Astrocyte of the cerebellum (primary cell): ENCODE measurements around the gene UAP1.

Experiments
- DNase-seq: peaks from one replicate; pipeline ENCODE4 v3.0.0-alpha.2; 2011; ENCODE audit warnings: low read depth
- H3K4me3 ChIP-seq: 2 replicates; pipeline ENCODE4 v1.5.1; 2011; ENCODE audit warnings: mild to moderate bottlenecking, low read depth, low read length, moderate library complexity
- in situ Hi-C: cut with HindIII; loops from 2 replicates; pipeline ENCODE4 v1.10.0; 2017; ENCODE audit warnings: low sequenced_read_pairs
- TF ChIP-seq, protein P1 (sequence below): IDR thresholded peaks from 2 replicates; pipeline ENCODE4 v1.5.1; 2012; ENCODE audit warnings: low read length, low read depth, moderate library complexity, mild to moderate bottlenecking; ENCODE audit errors: missing control alignments

The UAP1 gene

DNA sequence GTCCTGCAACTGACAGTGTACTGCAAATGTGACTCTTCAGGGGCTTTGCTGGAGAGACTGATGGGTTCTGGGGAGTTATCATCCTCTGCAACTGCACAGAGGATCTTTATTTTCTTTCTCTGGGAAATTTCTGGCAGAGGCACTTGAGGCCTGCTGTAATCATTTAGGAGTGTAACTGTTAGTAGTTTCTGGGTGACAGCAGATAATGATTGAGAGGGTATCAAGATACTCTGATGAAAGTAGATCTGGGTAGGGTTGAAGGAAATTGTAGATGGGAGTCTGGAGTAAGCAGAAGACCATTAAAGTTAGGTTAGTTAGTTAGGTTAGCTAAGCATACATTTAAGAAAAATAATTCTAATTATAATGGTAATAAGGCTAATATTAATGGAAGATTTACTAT is 59.7 kb downstream of the UAP1 start:
- in situ Hi-C loops, result no loop called here
- no peak for DNase-seq
- no peak overlapping the region for H3K4me3 ChIP-seq
- TF ChIP-seq, protein P1, sequence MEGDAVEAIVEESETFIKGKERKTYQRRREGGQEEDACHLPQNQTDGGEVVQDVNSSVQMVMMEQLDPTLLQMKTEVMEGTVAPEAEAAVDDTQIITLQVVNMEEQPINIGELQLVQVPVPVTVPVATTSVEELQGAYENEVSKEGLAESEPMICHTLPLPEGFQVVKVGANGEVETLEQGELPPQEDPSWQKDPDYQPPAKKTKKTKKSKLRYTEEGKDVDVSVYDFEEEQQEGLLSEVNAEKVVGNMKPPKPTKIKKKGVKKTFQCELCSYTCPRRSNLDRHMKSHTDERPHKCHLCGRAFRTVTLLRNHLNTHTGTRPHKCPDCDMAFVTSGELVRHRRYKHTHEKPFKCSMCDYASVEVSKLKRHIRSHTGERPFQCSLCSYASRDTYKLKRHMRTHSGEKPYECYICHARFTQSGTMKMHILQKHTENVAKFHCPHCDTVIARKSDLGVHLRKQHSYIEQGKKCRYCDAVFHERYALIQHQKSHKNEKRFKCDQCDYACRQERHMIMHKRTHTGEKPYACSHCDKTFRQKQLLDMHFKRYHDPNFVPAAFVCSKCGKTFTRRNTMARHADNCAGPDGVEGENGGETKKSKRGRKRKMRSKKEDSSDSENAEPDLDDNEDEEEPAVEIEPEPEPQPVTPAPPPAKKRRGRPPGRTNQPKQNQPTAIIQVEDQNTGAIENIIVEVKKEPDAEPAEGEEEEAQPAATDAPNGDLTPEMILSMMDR, result no peak

DNA sequence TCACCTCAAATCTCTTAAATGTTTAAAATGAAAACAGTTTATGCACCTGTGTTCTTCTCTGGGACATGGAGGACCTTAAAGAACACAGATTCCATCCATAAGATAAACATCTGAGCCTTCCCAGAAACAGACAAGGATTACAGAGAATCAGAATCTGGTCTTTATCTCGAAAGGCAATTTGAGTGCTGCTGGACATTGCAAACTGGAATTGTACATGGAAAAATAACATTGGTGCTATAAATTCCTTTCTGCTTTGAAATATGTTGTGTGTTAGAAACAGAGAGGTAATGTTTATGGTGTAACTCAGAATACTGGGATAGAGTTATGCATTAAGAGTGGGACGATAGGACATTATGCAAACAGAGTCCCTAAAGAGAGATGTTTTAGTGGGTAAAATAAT is 64.2 kb downstream of the UAP1 start:
- no peak for DNase-seq
- H3K4me3 ChIP-seq, result no peak overlapping the region
- TF ChIP-seq, protein P1, result no peak
- in situ Hi-C loops, result no loop called here

- no peak for DNase-seq
- no peak overlapping the region for H3K4me3 ChIP-seq
- in situ Hi-C loops, result no loop called here
- TF ChIP-seq, protein P1, result no peak
Measured at GRCh38 chr1:162626094-162626493, 64.6 kb downstream of the UAP1 start.

DNA sequence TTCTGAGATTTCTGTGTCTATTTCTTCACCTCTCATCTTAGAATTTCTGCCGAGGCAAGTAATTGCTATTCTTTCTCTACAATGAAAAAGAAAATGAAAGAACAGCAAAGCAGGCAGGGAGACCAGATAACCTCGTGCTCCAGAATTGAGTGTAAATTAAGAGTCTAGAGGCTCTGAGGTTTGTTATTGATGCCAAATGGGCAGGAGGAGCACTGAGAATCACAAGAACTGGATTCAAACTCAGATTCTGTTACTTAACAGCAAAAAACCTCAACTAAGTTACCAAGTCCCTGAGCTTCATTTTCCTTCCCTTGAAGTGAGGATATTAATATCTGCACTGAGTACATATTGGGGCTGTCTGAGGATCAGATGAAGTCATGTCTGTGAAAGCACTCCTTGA is 65.2 kb downstream of the UAP1 start:
- H3K4me3 ChIP-seq, result no peak overlapping the region
- in situ Hi-C loops, result no loop called here
- TF ChIP-seq, protein P1, result no peak
- no peak for DNase-seq

DNA sequence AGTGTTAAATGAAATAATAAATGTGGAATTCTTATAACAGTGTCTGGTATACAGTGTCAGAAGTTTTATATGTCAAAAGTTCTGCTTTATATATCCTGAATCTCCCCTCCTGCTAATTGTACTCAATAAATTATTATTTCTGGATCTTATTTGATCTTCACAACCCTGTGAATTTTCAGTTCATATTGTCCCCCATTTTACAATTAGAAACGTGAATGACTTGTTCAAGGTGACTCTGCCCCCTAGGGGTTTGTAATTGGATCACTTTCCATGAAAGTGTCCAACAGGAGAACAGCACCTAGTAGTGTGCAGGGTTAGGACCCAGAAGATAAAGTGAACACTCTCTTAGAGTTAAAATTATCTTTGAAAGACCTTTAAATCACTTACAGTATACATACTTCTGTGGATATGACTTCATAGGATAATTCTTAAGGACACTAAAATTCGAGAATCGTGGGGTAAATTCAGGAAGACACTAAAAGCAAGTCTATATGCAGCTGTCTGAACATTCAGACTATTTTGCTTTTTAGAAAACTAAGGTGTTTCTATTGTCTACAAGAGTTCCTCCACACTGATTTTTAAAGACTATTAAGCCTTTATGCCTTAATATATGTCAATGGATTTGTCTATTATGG is 66.3 kb downstream of the UAP1 start:
- H3K4me3 ChIP-seq, result no peak overlapping the region
- in situ Hi-C loops, result no loop called here
- TF ChIP-seq, protein P1, result peak; percentile 47
- no peak for DNase-seq

GRCh38 chr1:162629077-162629627 is 67.6 kb downstream of the UAP1 start:
- in situ Hi-C loops, result no loop called here
- no peak overlapping the region for H3K4me3 ChIP-seq
- TF ChIP-seq, protein P1, result no peak
- no peak for DNase-seq
